Parathyroid adenoma (tissue), 2 donors: Measurements from ENCODE around the gene EEPD1.

ENCODE experiments used
- H2AFZ ChIP-seq: fragments of 300-600 bp; sonication (generic); one replicate; pipeline ENCODE4 v1.7.0; 2017; ENCODE audit warnings: antibody characterized with exemption, mild to moderate bottlenecking
- H3K27ac ChIP-seq: fragments of 300-600 bp; sonication (generic); one replicate; pipeline ENCODE4 v1.7.0; 2017
- H3K27me3 ChIP-seq: fragments of 300-600 bp; sonication (generic); one replicate; pipeline ENCODE4 v1.7.0; 2017; ENCODE audit warnings: low read length; ENCODE audit not compliant: control insufficient read depth, insufficient read depth
- H3K36me3 ChIP-seq: fragments of 300-600 bp; sonication (generic); one replicate; pipeline ENCODE4 v1.7.0; 2017; ENCODE audit warnings: low read length; ENCODE audit not compliant: control insufficient read depth, insufficient read depth
- H3K4me1 ChIP-seq: fragments of 300-600 bp; sonication (generic); one replicate; pipeline ENCODE4 v1.7.0; 2017; ENCODE audit warnings: control low read depth
- H3K4me2 ChIP-seq: fragments of 300-600 bp; sonication (generic); one replicate; pipeline ENCODE4 v1.7.0; 2017; ENCODE audit warnings: low read length
- H3K4me3 ChIP-seq: fragments of 300-600 bp; sonication (generic); one replicate; pipeline ENCODE4 v1.7.0; 2017; ENCODE audit warnings: low read depth, low read length
- H3K79me2 ChIP-seq: fragments of 300-600 bp; sonication (generic); one replicate; pipeline ENCODE4 v1.7.0; 2017; ENCODE audit warnings: control low read depth
- H3K9ac ChIP-seq: fragments of 300-600 bp; sonication (generic); one replicate; pipeline ENCODE4 v1.7.0; 2017; ENCODE audit warnings: mild to moderate bottlenecking
- H3K9me3 ChIP-seq: fragments of 300-600 bp; sonication (generic); one replicate; pipeline ENCODE4 v1.7.0; 2017; ENCODE audit warnings: low read length; ENCODE audit not compliant: control insufficient read depth
- TF ChIP-seq, protein P1 (sequence below): fragments of 300-600 bp; sonication (generic); IDR thresholded peaks from one replicate; pipeline ENCODE4 v1.7.0; 2017; ENCODE audit warnings: antibody characterized with exemption, mild to moderate bottlenecking
- donor health status: primary hyperparathyroidism.

The EEPD1 gene

DNA sequence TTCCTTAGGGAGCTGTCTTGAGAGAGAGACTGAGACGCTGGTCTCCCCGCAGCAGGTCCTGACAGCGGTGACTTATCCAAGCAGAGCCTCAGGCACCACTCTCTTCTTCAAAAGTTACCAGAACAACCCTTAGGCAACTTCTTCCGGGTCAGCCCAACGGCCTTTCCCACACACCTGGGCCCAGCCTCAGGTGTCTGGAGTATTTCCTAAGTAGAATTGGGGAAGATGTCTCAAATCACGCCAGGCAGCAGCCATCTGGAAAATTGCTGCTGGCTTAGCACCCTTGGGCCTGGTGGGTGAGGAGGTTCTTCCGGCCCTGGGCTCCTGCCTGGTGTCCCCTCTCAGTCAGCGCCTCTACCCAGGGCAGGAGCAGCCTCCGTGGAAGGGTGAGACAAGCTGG lies 156.2 kb downstream of the EEPD1 start:
- H3K27ac ChIP-seq = no peak overlapping the region
- H3K27me3 ChIP-seq = no peaks in the 10 kb centered on the region
- no peak overlapping the region for H2AFZ ChIP-seq
- no peaks in the 10 kb centered on the region for H3K79me2 ChIP-seq
- no peak overlapping the region for H3K4me3 ChIP-seq
- TF ChIP-seq, protein P1, sequence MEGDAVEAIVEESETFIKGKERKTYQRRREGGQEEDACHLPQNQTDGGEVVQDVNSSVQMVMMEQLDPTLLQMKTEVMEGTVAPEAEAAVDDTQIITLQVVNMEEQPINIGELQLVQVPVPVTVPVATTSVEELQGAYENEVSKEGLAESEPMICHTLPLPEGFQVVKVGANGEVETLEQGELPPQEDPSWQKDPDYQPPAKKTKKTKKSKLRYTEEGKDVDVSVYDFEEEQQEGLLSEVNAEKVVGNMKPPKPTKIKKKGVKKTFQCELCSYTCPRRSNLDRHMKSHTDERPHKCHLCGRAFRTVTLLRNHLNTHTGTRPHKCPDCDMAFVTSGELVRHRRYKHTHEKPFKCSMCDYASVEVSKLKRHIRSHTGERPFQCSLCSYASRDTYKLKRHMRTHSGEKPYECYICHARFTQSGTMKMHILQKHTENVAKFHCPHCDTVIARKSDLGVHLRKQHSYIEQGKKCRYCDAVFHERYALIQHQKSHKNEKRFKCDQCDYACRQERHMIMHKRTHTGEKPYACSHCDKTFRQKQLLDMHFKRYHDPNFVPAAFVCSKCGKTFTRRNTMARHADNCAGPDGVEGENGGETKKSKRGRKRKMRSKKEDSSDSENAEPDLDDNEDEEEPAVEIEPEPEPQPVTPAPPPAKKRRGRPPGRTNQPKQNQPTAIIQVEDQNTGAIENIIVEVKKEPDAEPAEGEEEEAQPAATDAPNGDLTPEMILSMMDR = no peak
- H3K4me1 ChIP-seq = no peaks in the 10 kb centered on the region
- H3K9me3 ChIP-seq = no peaks in the 10 kb centered on the region
- no peak overlapping the region for H3K9ac ChIP-seq
- no peaks in the 10 kb centered on the region for H3K36me3 ChIP-seq
- H3K4me2 ChIP-seq = no peak overlapping the region

- Histone ChIP-seq H3K4me2 (no peak overlapping the region), H3K27me3 (no peaks in the 10 kb centered on the region), H3K9ac (no peak overlapping the region), H3K79me2 (no peaks in the 10 kb centered on the region), H3K9me3 (no peaks in the 10 kb centered on the region), H3K27ac (no peak overlapping the region), H3K4me1 (no peaks in the 10 kb centered on the region), H2AFZ (no peak overlapping the region), H3K4me3 (no peak overlapping the region), H3K36me3 (no peaks in the 10 kb centered on the region)
- TF ChIP-seq, protein P1 = no peak
Observed at GRCh38 chr7:36309716-36310115, 156.7 kb downstream of the EEPD1 start.

DNA sequence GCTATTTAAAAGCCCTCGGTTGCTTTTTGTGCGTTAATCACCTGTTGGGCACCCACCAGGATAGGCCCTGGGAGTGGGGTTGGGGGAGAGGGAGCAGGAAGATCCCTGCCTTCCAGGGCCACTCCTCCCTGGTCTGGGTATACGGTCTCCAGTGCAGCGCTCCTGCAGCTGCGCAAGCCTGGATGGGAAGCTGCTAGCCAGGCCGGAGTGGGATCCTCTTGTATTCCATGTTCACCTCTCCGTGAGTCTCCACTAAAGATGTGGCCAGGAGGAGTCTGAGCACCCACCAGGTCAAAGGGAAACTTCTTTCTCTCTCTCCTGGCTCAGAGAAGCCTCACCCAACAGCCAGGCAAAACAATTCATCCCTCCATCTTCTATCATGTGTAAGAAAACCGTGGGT lies 157.8 kb downstream of the EEPD1 start:
- Histone ChIP-seq H3K4me3 (no peak overlapping the region), H3K79me2 (no peaks in the 10 kb centered on the region), H3K27me3 (no peaks in the 10 kb centered on the region), H2AFZ (no peak overlapping the region), H3K9ac (no peak overlapping the region), H3K27ac (no peak overlapping the region), H3K4me1 (no peaks in the 10 kb centered on the region), H3K36me3 (no peaks in the 10 kb centered on the region), H3K9me3 (no peaks in the 10 kb centered on the region), H3K4me2 (no peak overlapping the region)
- TF ChIP-seq, protein P1 = no peak

GRCh38 chr7:36311539-36311938 lies 158.5 kb downstream of the EEPD1 start:
- Histone ChIP-seq H3K4me1 (no peaks in the 10 kb centered on the region), H3K9me3 (no peaks in the 10 kb centered on the region), H2AFZ (no peak overlapping the region), H3K9ac (no peak overlapping the region), H3K4me3 (no peak overlapping the region), H3K27me3 (no peaks in the 10 kb centered on the region), H3K27ac (no peak overlapping the region), H3K4me2 (no peak overlapping the region), H3K79me2 (no peaks in the 10 kb centered on the region), H3K36me3 (no peaks in the 10 kb centered on the region)
- TF ChIP-seq, protein P1 = no peak

DNA sequence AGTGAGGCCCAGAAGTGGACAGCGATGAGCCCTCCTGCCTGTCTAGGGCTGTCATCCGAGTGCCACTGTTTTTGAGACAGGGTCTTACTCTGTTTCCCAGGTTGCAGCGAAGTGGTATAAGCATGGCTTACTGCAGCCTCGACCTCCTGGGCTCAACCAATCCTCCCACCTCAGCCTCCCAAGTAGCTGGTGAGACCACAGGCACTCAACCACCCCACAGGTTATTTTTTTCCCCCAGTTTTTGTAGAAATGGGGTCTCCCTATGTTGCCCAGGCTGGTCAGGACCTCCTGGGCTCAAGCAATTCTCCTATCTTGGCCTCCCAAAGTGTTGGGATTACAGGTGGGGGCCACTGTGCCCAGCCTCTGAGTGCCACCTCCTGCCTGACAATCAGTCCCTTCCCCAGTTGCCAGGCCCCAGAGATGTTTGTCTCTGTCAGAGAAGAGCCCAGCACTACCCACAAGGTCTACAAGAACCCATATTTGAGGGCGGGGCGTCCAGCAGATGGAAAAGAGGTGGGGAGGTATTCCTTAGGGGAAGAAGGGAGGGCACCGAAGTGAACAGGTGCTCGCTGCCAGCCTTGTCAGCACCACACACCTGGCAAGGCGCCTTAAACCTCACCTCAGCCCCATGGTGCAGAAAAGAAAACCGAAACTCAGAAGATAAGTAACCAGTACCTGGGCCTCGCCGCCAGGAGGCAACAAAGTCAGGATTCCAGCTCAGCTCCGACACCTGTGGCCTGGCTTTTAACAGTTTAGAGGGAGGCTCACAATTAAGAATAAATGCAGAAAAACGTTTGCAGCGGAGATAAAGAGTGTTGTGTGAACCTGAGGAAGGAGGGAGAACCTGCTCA lies 159.2 kb downstream of the EEPD1 start:
- no peaks in the 10 kb centered on the region for H3K27me3 ChIP-seq
- H3K9ac ChIP-seq = no peak overlapping the region
- no peak overlapping the region for H3K4me3 ChIP-seq
- H3K4me1 ChIP-seq = no peaks in the 10 kb centered on the region
- no peak overlapping the region for H3K27ac ChIP-seq
- H3K79me2 ChIP-seq = no peaks in the 10 kb centered on the region
- no peaks in the 10 kb centered on the region for H3K36me3 ChIP-seq
- H3K9me3 ChIP-seq = no peaks in the 10 kb centered on the region
- TF ChIP-seq, protein P1 = no peak
- no peak overlapping the region for H3K4me2 ChIP-seq
- H2AFZ ChIP-seq = no peak overlapping the region
